HEK293T (cell line): ENCODE data around the gene ADA.

ENCODE experiments used
- ARNT ChIP-seq: fragments of 450-650 bp; IDR thresholded peaks from 2 replicates; pipeline ENCODE4 v1.6.1; 2017; ENCODE audit warnings: mild to moderate bottlenecking
- BHLHE40 ChIP-seq: fragments of 450-650 bp; IDR thresholded peaks from 2 replicates; pipeline ENCODE4 v1.6.1; 2016; ENCODE audit warnings: mild to moderate bottlenecking, moderate library complexity, borderline replicate concordance
- CTBP1 ChIP-seq: fragments of 450-650 bp; IDR thresholded peaks from 2 replicates; pipeline ENCODE4 v1.6.1; 2016; ENCODE audit warnings: borderline replicate concordance
- FOXK2 ChIP-seq: fragments of 450-650 bp; IDR thresholded peaks from 2 replicates; pipeline ENCODE4 v1.6.1; 2016; ENCODE audit warnings: mild to moderate bottlenecking
- LEF1 ChIP-seq: fragments of 450-650 bp; IDR thresholded peaks from 2 replicates; pipeline ENCODE4 v1.6.1; 2017; ENCODE audit warnings: mild to moderate bottlenecking, borderline replicate concordance
- SP1 ChIP-seq: fragments of 450-650 bp; IDR thresholded peaks from 2 replicates; pipeline ENCODE4 v1.6.1; 2017
- SUZ12 ChIP-seq: fragments of 450-650 bp; IDR thresholded peaks from 2 replicates; pipeline ENCODE4 v1.6.1; 2016; ENCODE audit warnings: mild to moderate bottlenecking
- TARDBP ChIP-seq: fragments of 450-650 bp; IDR thresholded peaks from 2 replicates; pipeline ENCODE4 v1.6.1; 2016
- ZNF384 ChIP-seq: fragments of 450-650 bp; IDR thresholded peaks from 2 replicates; pipeline ENCODE4 v1.6.1; 2016
- TF ChIP-seq, protein P1 (sequence below): fragments of 450-650 bp; IDR thresholded peaks from 2 replicates; pipeline ENCODE4 v1.6.1; 2016

- TF ChIP-seq ARNT (no peak), FOXK2 (no peak), LEF1 (no peak), BHLHE40 (no peak), ZNF384 (no peak), TARDBP (no peak), SUZ12 (no peak), SP1 (no peak), CTBP1 (no peak)
- TF ChIP-seq, protein P1, sequence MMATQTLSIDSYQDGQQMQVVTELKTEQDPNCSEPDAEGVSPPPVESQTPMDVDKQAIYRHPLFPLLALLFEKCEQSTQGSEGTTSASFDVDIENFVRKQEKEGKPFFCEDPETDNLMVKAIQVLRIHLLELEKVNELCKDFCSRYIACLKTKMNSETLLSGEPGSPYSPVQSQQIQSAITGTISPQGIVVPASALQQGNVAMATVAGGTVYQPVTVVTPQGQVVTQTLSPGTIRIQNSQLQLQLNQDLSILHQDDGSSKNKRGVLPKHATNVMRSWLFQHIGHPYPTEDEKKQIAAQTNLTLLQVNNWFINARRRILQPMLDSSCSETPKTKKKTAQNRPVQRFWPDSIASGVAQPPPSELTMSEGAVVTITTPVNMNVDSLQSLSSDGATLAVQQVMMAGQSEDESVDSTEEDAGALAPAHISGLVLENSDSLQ, result no peak
Observed at GRCh38 chr20:44678242-44678641, 26.7 kb upstream of the ADA start.
